ENCODE results near the gene CNTRL. TPM values are rescaled to one million over a fixed set of nuclear protein-coding genes. Genes with fewer than 3 reads are reported as not detected.
"Not testable (repeated sequence)": the region's sequence is repeated elsewhere in the genome, so short reads cannot be mapped to it uniquely, and the experiment has no call there.

Gene CNTRL
- total RNA-seq, 1 donor from 2014 or later = 3.4 TPM

DNA sequence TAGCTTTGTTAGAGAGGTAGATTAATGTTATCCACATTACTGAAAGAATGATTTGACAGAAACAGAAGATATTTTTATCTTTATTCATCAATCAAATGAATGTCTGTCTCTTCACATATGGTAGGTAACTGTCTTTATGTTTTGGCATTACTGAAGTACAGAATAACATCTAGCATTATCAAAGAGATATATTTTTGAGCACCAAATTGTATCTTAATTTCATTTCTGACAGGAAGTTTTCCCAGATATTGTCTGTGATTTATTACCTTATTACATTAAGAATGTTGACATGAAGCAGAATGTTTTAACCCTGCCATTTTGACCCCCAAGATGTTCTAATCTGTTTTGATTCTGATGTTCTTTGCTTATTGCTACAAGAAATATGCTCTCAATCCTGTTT lies 20.3 kb downstream of the CNTRL start:
- Histone ChIP-seq H3K36me3 (peaks cover 48% of the 10 kb centered on the region), H3K27ac (replicated peaks) (no peak overlapping the region), H3K9me3 (replicated peaks) (no peaks in the 10 kb centered on the region), H3K4me1 (no peaks in the 10 kb centered on the region), H3K4me3 (no peak overlapping the region), H3K27me3 (ENCODE audit: low read depth) (no peaks in the 10 kb centered on the region)
- intact Hi-C loops (cut with micrococcal nuclease) = no loop called here
- TF ChIP-seq, protein P1, sequence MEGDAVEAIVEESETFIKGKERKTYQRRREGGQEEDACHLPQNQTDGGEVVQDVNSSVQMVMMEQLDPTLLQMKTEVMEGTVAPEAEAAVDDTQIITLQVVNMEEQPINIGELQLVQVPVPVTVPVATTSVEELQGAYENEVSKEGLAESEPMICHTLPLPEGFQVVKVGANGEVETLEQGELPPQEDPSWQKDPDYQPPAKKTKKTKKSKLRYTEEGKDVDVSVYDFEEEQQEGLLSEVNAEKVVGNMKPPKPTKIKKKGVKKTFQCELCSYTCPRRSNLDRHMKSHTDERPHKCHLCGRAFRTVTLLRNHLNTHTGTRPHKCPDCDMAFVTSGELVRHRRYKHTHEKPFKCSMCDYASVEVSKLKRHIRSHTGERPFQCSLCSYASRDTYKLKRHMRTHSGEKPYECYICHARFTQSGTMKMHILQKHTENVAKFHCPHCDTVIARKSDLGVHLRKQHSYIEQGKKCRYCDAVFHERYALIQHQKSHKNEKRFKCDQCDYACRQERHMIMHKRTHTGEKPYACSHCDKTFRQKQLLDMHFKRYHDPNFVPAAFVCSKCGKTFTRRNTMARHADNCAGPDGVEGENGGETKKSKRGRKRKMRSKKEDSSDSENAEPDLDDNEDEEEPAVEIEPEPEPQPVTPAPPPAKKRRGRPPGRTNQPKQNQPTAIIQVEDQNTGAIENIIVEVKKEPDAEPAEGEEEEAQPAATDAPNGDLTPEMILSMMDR (IDR thresholded peaks at IDR 0.05; ENCODE audit: borderline replicate concordance) = no peak
- DNase-seq = no peak

DNA sequence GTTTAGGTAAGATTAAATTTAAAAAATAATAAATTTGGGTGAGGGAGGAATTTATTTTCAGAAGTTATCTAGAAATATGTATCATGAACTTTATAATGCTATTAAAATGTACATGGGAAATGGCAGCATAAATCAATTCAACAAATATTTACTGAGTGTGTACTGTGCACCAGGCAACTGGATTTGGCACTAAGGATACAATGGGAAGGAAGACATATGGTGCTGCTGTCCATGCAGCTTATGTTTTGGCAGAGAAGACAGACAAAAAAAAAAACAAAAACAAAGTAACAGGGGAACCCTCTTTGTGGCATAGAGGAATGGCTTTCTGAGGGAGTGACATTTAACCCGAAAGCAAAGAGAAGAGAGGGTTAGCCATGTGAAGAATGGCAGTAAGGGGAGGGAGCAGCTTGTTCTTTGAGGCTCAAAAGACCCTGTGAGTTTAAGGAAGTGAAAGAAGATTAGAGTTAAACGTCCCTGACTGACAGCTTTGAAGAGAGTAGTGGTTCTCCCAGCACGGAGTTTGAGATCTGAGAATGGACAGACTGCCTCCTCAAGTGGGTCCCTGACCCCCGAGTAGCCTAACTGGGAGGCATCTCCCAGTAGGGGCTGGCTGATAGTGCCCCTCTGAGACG lies 23.9 kb downstream of the CNTRL start:
- H3K4me1 ChIP-seq = no peaks in the 10 kb centered on the region
- H3K27ac ChIP-seq (replicated peaks) = no peak overlapping the region
- H3K27me3 ChIP-seq (ENCODE audit: low read depth) = no peaks in the 10 kb centered on the region
- peaks cover 32% of the 10 kb centered on the region for H3K36me3 ChIP-seq
- intact Hi-C loops (cut with micrococcal nuclease) = no loop called here
- peaks cover 4% of the 10 kb centered on the region for H3K9me3 ChIP-seq (replicated peaks)
- TF ChIP-seq, protein P1 (IDR thresholded peaks at IDR 0.05; ENCODE audit: borderline replicate concordance) = no peak
- no peak overlapping the region for H3K4me3 ChIP-seq
- DNase-seq = no peak

DNA sequence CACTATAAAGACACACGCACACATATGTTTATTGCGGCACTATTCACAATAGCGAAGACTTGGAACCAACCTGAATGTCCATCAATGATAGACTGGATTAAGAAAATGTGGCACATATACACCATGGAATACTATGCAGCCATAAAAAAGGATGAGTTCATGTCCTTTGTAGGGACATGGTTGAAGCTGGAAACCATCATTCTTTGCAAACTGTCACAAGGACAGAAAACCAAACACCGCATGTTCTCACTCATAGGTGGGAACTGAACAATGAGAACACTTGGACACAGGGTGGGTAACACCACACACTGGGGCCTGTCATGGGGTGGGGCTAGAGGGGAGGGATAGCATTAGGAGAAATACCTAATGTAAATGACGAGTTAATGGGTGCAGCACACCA lies 29.3 kb downstream of the CNTRL start:
- H3K36me3 ChIP-seq; H3K27ac ChIP-seq (replicated peaks); intact Hi-C loops (cut with micrococcal nuclease); H3K9me3 ChIP-seq (replicated peaks); DNase-seq; H3K4me1 ChIP-seq; H3K4me3 ChIP-seq; H3K27me3 ChIP-seq (ENCODE audit: low read depth): not testable (repeated sequence)

DNA sequence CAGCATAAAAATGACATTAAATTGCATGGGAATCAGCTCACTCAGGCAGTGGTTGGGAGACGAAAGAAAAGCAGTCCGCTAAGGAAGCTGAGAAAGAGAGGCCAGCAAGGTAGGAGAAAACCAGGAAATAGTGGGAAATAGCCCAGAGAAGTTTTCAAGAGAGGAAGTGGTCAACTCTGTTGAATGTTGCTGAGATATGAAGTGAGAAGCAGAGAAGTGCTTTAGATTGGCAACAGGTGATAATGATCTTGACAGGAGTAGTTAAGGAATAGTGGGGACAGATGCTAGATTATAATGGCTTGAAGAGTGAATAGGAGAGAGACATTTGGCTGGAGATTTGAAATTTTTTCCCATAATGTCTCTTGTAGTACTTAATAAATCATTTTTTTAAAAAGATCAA lies 30.8 kb downstream of the CNTRL start:
- intact Hi-C loops (cut with micrococcal nuclease) = no loop called here
- H3K36me3 ChIP-seq = no peaks in the 10 kb centered on the region
- no peak overlapping the region for H3K4me3 ChIP-seq
- no peaks in the 10 kb centered on the region for H3K27me3 ChIP-seq (ENCODE audit: low read depth)
- H3K9me3 ChIP-seq (replicated peaks) = peaks cover 4% of the 10 kb centered on the region
- TF ChIP-seq, protein P1 (IDR thresholded peaks at IDR 0.05; ENCODE audit: borderline replicate concordance) = no peak
- no peak overlapping the region for H3K27ac ChIP-seq (replicated peaks)
- DNase-seq = no peak
- H3K4me1 ChIP-seq = no peaks in the 10 kb centered on the region

DNA sequence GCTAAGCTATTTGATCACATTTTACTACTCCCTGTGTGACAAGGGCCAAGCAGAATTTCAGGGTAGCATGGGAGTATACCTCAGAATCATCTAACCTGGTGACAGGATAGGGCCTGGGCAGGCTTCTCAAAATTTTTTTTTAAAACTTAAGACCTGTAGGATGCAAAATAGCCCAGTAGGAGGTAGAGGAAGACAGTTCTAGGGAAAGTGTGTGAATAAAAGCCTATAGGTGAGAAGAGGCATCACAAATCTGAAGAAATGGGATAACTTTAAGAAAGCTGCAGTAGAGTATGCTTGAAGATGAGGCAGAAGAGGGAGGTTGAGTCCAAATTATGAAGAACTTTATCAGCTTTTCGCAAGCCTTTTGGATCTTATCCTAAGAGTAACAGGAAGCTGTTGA lies 32.3 kb downstream of the CNTRL start:
- intact Hi-C loops (cut with micrococcal nuclease) = no loop called here
- DNase-seq = no peak
- no peak overlapping the region for H3K27ac ChIP-seq (replicated peaks)
- no peaks in the 10 kb centered on the region for H3K27me3 ChIP-seq (ENCODE audit: low read depth)
- TF ChIP-seq, protein P1 (IDR thresholded peaks at IDR 0.05; ENCODE audit: borderline replicate concordance) = no peak
- no peaks in the 10 kb centered on the region for H3K36me3 ChIP-seq
- no peaks in the 10 kb centered on the region for H3K4me1 ChIP-seq
- peaks cover 4% of the 10 kb centered on the region for H3K9me3 ChIP-seq (replicated peaks)
- H3K4me3 ChIP-seq = no peak overlapping the region

DNA sequence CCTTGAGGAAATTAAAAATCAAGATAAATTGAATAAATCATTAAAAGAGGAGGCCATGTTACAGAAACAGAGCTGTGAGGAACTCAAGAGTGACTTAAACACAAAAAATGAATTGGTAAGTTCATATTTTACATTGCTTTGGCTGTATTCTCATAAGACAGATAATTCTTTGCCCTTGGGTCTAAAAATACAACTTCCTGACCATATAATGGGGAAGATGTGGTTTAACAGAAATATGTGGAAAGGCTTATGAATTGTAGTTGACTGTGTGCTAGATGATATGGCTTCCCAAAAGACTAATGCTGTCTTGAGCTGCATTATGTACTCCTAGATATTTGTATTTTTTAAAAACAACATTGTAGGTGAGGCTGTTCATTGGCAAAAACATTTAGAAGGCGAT lies 33.1 kb downstream of the CNTRL start:
- no peaks in the 10 kb centered on the region for H3K9me3 ChIP-seq (replicated peaks)
- H3K4me3 ChIP-seq = no peak overlapping the region
- intact Hi-C loops (cut with micrococcal nuclease) = no loop called here
- H3K27me3 ChIP-seq (ENCODE audit: low read depth) = no peaks in the 10 kb centered on the region
- no peaks in the 10 kb centered on the region for H3K36me3 ChIP-seq
- TF ChIP-seq, protein P1 (IDR thresholded peaks at IDR 0.05; ENCODE audit: borderline replicate concordance) = no peak
- no peaks in the 10 kb centered on the region for H3K4me1 ChIP-seq
- H3K27ac ChIP-seq (replicated peaks) = no peak overlapping the region
- no peak for DNase-seq

Measured in left ventricle myocardium inferior (tissue), 1 donor.